HG03060 (cell line): Measurements from ENCODE around the gene SMIM41.

ENCODE experiments used
- ATAC-seq: cut with Tn5 transposase; IDR thresholded peaks from one replicate; pipeline ENCODE4 v1.9.1; 2021; ENCODE audit warnings: low read depth, moderate number of reproducible peaks; ENCODE audit not compliant: unreplicated experiment

SMIM41 gene

GRCh38 chr12:52144512-52145227 lies 65.2 kb downstream of the SMIM41 start:
- no peak for ATAC-seq

GRCh38 chr12:52145228-52146088 lies 66.0 kb downstream of the SMIM41 start:
- no peak for ATAC-seq

- ATAC-seq = no peak
Measured at GRCh38 chr12:52146089-52146821, 66.8 kb downstream of the SMIM41 start.

GRCh38 chr12:52146822-52147366 lies 67.4 kb downstream of the SMIM41 start:
- ATAC-seq = no peak

GRCh38 chr12:52147367-52147963 lies 68.0 kb downstream of the SMIM41 start:
- ATAC-seq = no peak

- no peak for ATAC-seq
Measured at GRCh38 chr12:52147964-52148463, 68.5 kb downstream of the SMIM41 start.

- ATAC-seq = no peak
Measured at GRCh38 chr12:52148464-52149181, 69.1 kb downstream of the SMIM41 start.

- no peak for ATAC-seq
Measured at GRCh38 chr12:52149182-52149641, 69.7 kb downstream of the SMIM41 start.

- ATAC-seq = no peak
Measured at GRCh38 chr12:52149651-52150241, 70.2 kb downstream of the SMIM41 start.

GRCh38 chr12:52151153-52151836 lies 71.8 kb downstream of the SMIM41 start:
- ATAC-seq = no peak

GRCh38 chr12:52151837-52152783 lies 72.6 kb downstream of the SMIM41 start:
- ATAC-seq = no peak

GRCh38 chr12:52152905-52153317 lies 73.4 kb downstream of the SMIM41 start:
- ATAC-seq = no peak

GRCh38 chr12:52155048-52155868 lies 75.8 kb downstream of the SMIM41 start:
- ATAC-seq = no peak

GRCh38 chr12:52156311-52156710 lies 76.8 kb downstream of the SMIM41 start:
- ATAC-seq = no peak

GRCh38 chr12:52156757-52157565 lies 77.5 kb downstream of the SMIM41 start:
- no peak for ATAC-seq
